ENCODE data around the gene RFTN1. TPM values are rescaled to one million over a fixed set of nuclear protein-coding genes. Genes with fewer than 3 reads are reported as not detected.

Gene RFTN1
- total RNA-seq, 1 experiment from 2014 or later: 2.2 TPM

- Mint-ChIP-seq H3K4me1 (peaks cover 2 to 10% of the 10 kb centered on the region in 2 experiments; a peak in 2 of 4 replicates), H3K36me3 (ENCODE audit: insufficient read depth in 1 of 3, low read depth in 3 of 3) (no peaks in the 10 kb centered on the region), H3K4me3 (no peak overlapping the region), H3K27me3 (ENCODE audit: low read depth) (peaks cover 2% of the 10 kb centered on the region; the same call in 1 of the 2 replicates), H3K9me3 (no peaks in the 10 kb centered on the region), H3K27ac (no peak overlapping the region)
- H3K9me3 ChIP-seq (ENCODE audit: control insufficient read depth, low read depth, low read length): no peaks in the 10 kb centered on the region
- H2AFZ ChIP-seq (ENCODE audit: low read length): no peak overlapping the region
- no peak overlapping the region for H2BK5ac ChIP-seq (ENCODE audit: insufficient read length, low read length)
- no peaks in the 10 kb centered on the region for H3K27me3 ChIP-seq (ENCODE audit: insufficient read depth, low read length)
- no peak overlapping the region for H3K23ac ChIP-seq (ENCODE audit: insufficient read length, low read depth, low read length)
- no peak overlapping the region for H3K18ac ChIP-seq (ENCODE audit: insufficient read length, low read depth, low read length)
- H3K14ac ChIP-seq (ENCODE audit: insufficient read depth, low read length): no peak overlapping the region
- no peak overlapping the region for H3T11ph ChIP-seq (ENCODE audit: low read length)
- H3K4me2 ChIP-seq (ENCODE audit: insufficient read depth, insufficient read length, low read length): no peak overlapping the region
- no peaks in the 10 kb centered on the region; the same call in 1 of the 2 replicates for H3K4me1 ChIP-seq (ENCODE audit: insufficient read depth, low read length)
- H3K4ac ChIP-seq (ENCODE audit: low read depth, low read length): no peak overlapping the region
- H4K8ac ChIP-seq (replicated peaks; ENCODE audit: insufficient read length, low read depth, low read length): no peak overlapping the region
- no peaks in the 10 kb centered on the region for H3K79me1 ChIP-seq (ENCODE audit: insufficient read depth, low read depth, low read length, poor library complexity, severe bottlenecking)
- H4K5ac ChIP-seq (ENCODE audit: insufficient read length, low read depth, low read length): no peak overlapping the region
- H2BK120ac ChIP-seq (ENCODE audit: low read depth, low read length, poor library complexity, severe bottlenecking): no peak overlapping the region
- no CpG with 5 or more reads among the region's 1 CpG for WGBS (ENCODE audit: extremely low coverage, insufficient read length, low lambda C conversion rate)
- no peak overlapping the region for H2AK5ac ChIP-seq (ENCODE audit: insufficient read length, low read length)
- H3K56ac ChIP-seq (ENCODE audit: insufficient read length, low read depth, low read length): no peak overlapping the region
- no peaks in the 10 kb centered on the region for H4K20me1 ChIP-seq (ENCODE audit: control insufficient read depth, insufficient read depth, insufficient read length)
- no peaks in the 10 kb centered on the region for H3K23me2 ChIP-seq (ENCODE audit: insufficient read length, low read depth, low read length, poor library complexity, severe bottlenecking)
- H2BK12ac ChIP-seq (ENCODE audit: insufficient read length, low read depth, low read length): no peak overlapping the region
- no peak overlapping the region for H3K9ac ChIP-seq (ENCODE audit: extremely low read depth, insufficient read length, low read length)
- H3K27ac ChIP-seq (ENCODE audit: insufficient read length, low read depth, low read length): no peak overlapping the region
- H4K91ac ChIP-seq (ENCODE audit: insufficient read length, low read depth, low read length): no peak overlapping the region
- no peak for DNase-seq
- no peaks in the 10 kb centered on the region for H3K79me2 ChIP-seq (ENCODE audit: insufficient read depth, low read length)
- H2BK15ac ChIP-seq (ENCODE audit: low read depth, low read length): no peak overlapping the region
- no peak for TF ChIP-seq CTCF (conservative IDR thresholded peaks at IDR 0.05)
- no peak overlapping the region for H2BK20ac ChIP-seq (ENCODE audit: low read depth, low read length, poor library complexity, severe bottlenecking)
These were observed 84.4 kb downstream of the RFTN1 start for GRCh38 chr3:16429086-16429485.
